ENCODE results near the gene MEIOSIN. TPM values are rescaled to one million over a fixed set of nuclear protein-coding genes. Genes with fewer than 3 reads are reported as not detected.

The MEIOSIN gene
- total and polyA plus RNA-seq, 8 donors = not detected

DNA sequence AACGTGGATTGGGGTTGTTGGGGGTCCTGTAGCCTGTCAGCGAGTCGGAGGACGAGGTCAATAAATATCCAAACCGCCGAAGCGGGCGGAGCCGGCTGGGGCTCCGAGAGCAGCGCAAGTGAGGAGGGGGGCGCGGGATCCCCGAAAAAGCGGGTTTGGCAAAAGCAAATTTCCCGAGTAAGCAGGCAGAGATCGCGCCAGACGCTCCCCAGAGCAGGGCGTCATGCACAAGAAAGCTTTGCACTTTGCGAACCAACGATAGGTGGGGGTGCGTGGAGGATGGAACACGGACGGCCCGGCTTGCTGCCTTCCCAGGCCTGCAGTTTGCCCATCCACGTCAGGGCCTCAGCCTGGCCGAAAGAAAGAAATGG is 36.6 kb downstream of the MEIOSIN start:
- DNase-seq (peak; percentile 64 to 87 (median 78)), FAIRE-seq (no peak), ATAC-seq (peak in 2 of 4 donors; percentile 1 to 2)
- Histone ChIP-seq H3K4me3 (peak overlapping the region; percentile 10 to 96 (median 59)), H3K27ac (peak overlapping the region; percentile 91 to 97 (median 94)), H3K9me3 (no peaks in the 10 kb centered on the region), H3K36me3 (no peaks in the 10 kb centered on the region), H3K27me3 (no peaks in the 10 kb centered on the region), H3K4me1 (peaks cover 26 to 39% (median 33%) of the 10 kb centered on the region in 3 donors)
- 1% methylated on average over 28 of the region's 28 CpGs for WGBS, 2 donors
- TF ChIP-seq, protein P1, sequence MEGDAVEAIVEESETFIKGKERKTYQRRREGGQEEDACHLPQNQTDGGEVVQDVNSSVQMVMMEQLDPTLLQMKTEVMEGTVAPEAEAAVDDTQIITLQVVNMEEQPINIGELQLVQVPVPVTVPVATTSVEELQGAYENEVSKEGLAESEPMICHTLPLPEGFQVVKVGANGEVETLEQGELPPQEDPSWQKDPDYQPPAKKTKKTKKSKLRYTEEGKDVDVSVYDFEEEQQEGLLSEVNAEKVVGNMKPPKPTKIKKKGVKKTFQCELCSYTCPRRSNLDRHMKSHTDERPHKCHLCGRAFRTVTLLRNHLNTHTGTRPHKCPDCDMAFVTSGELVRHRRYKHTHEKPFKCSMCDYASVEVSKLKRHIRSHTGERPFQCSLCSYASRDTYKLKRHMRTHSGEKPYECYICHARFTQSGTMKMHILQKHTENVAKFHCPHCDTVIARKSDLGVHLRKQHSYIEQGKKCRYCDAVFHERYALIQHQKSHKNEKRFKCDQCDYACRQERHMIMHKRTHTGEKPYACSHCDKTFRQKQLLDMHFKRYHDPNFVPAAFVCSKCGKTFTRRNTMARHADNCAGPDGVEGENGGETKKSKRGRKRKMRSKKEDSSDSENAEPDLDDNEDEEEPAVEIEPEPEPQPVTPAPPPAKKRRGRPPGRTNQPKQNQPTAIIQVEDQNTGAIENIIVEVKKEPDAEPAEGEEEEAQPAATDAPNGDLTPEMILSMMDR (IDR thresholded peaks at IDR 0.05) = no peak
- intact Hi-C loops (cut with DNase I) = loop anchor here in 1 of 3 donors (10.0 kb wide), 1 partner anchor 55 kb away; no protein-coding TSS in a partner anchor

DNA sequence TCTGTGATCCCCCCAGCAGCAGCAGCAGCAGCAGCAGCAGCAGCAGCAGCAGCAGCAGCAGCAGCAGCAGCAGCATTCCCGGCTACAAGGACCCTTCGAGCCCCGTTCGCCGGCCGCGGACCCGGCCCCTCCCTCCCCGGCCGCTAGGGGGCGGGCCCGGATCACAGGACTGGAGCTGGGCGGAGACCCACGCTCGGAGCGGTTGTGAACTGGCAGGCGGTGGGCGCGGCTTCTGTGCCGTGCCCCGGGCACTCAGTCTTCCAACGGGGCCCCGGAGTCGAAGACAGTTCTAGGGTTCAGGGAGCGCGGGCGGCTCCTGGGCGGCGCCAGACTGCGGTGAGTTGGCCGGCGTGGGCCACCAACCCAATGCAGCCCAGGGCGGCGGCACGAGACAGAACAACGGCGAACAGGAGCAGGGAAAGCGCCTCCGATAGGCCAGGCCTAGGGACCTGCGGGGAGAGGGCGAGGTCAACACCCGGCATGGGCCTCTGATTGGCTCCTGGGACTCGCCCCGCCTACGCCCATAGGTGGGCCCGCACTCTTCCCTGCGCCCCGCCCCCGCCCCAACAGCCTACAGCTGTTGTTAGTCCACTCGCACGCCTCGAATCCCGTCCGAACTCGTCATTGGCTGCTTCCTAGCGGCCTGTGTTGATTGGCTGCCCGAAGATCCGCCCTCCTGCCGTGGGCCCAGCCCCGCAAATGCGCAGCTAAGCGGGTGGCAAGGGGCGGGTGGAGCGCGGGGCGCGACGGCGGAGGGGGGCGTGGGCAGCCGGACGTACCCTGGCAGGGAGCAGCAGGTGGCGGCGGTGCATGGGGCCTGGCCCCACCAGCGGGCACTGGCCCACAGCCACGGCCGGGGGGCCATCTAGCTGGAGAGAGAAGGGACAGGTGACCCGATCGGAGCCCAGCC is 37.2 kb downstream of the MEIOSIN start:
- WGBS, 2 donors = 1% methylated on average over 67 to 79 of the region's 79 CpGs
- intact Hi-C loops (cut with DNase I) = no loop called here
- DNase-seq (peak; percentile 96 to 99 (median 98)), ATAC-seq (peak; percentile 53 to 77 (median 67)), FAIRE-seq (peak; percentile 89)
- Histone ChIP-seq H3K4me1 (peaks cover 20 to 33% (median 26%) of the 10 kb centered on the region in 3 donors), H3K36me3 (no peaks in the 10 kb centered on the region), H3K9me3 (no peaks in the 10 kb centered on the region), H3K27me3 (no peaks in the 10 kb centered on the region), H3K27ac (peak overlapping the region; percentile 91 to 97 (median 94)), H3K4me3 (peak overlapping the region; percentile 10 to 96 (median 62))
- TF ChIP-seq, protein P1 (IDR thresholded peaks at IDR 0.05) = peak; percentile 89 to 99 (median 92)

DNA sequence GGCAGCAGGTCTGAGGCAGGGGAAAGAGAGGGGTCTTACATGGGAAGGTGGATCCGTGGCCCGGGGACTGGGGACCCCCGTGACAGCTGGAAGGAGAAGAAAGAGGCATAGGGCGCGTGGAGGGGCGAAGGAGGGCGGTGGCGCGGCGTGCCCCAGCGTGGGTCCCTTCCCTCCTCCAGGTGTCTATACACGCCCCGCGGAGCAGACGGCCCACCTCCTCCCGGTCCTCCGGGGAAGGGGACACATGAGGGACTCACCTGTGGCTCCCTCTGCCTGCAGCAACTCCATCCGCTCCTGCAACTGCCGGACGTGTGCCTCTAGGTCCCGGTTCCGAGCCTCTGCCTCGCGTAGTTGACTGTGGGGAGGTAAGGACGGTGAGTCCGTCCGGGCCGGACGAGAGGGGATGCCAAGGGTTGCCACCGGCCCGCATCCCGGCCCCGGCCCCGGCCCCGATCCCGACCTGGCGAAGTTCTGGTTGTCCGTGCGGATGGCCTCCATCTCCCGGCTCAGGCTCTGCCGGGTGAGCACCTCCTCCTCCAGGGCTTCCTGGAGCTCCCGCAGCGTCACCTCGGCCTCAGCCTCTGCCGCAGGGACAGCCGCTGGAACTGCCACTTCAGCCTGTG is 38.2 kb downstream of the MEIOSIN start:
- H3K9me3 ChIP-seq = no peaks in the 10 kb centered on the region
- FAIRE-seq (no peak), DNase-seq (peak; percentile 56 to 88 (median 68)), ATAC-seq (no peak)
- H3K36me3 ChIP-seq = peaks cover 0 to 4% (median 0%) of the 10 kb centered on the region in 3 donors
- peak overlapping the region; percentile 91 to 97 (median 94) for H3K27ac ChIP-seq
- H3K4me1 ChIP-seq = peaks cover 15 to 24% (median 19%) of the 10 kb centered on the region in 3 donors
- intact Hi-C loops (cut with DNase I) = no loop called here
- no peaks in the 10 kb centered on the region for H3K27me3 ChIP-seq
- WGBS, 2 donors = 51 to 62% methylated on average over 33 to 46 of the region's 46 CpGs
- TF ChIP-seq, protein P1 (IDR thresholded peaks at IDR 0.05) = no peak
- peak overlapping the region in 3 of 4 donors; percentile 40 to 96 (median 85) for H3K4me3 ChIP-seq

DNA sequence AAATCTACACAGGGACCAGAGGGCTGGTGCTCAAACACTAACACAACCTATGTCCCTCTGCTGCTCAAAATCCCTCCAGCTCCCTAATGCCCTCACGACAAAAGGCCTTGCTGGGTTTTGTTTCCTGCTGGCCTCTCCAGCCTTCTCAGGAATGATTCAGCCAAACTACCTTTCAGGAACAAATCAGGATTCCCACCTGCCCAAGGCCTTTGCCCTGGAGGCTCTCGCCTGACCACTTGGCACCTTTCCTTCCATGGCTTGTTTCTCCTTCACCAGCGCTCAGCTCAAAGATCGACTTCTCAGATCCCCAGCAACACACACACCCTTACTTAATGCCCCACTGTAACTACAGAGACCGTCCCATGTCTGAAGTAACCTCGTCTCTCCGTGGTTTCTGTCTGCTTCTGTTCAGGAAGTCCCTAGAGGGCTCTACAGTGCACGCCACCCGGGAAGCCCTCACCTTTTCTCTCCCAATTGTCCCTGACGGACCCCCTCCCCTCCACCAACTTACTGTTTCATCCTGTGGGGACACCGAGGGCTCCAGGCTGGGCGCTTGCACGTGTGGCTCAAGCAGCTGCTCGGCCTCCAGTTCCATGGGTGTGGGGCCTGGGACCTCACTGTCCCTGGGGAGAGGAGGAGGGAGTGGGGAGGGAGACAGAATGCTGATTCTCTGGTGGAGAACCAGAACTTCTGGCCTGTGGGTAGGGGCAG is 39.0 kb downstream of the MEIOSIN start:
- intact Hi-C loops (cut with DNase I) = no loop called here
- no peak for FAIRE-seq

More for the DNA sequence above, 39.0 kb downstream of the MEIOSIN start:
- Histone ChIP-seq H3K27ac (peak overlapping the region; percentile 91 to 97 (median 94)), H3K27me3 (no peaks in the 10 kb centered on the region), H3K4me3 (peak overlapping the region in 3 of 4 donors; percentile 40 to 96 (median 85)), H3K9me3 (no peaks in the 10 kb centered on the region), H3K4me1 (peaks cover 15 to 21% (median 19%) of the 10 kb centered on the region in 3 donors), H3K36me3 (peaks cover 0 to 12% (median 6%) of the 10 kb centered on the region in 3 donors)
- TF ChIP-seq, protein P1 (IDR thresholded peaks at IDR 0.05) = no peak
- WGBS, 2 donors = 38 to 46% methylated on average over 14 of the region's 14 CpGs
- ATAC-seq = no peak
- peak in 5 of 6 donors; percentile 64 to 81 (median 66) for DNase-seq
